Upper lobe of right lung (tissue), 1 donor: ENCODE results near the gene KRT39. TPM values are rescaled to one million over a fixed set of nuclear protein-coding genes. Genes with fewer than 3 reads are reported as not detected.

Source experiments
- ATAC-seq: fragments of 200-7000 bp; cut with Tn5 transposase; one replicate; pipeline ENCODE4 v1.9.1; 2020; ENCODE audit warnings: mild to moderate bottlenecking, moderate library complexity
- DNase-seq: peaks from one replicate; pipeline ENCODE4 v3.0.0-alpha.2; 2020
- H3K27ac ChIP-seq: fragments of 200-600 bp; one replicate; pipeline ENCODE4 v1.8.0; 2022
- H3K27me3 ChIP-seq: fragments of 200-600 bp; one replicate; pipeline ENCODE4 v1.8.0; 2022; ENCODE audit warnings: mild to moderate bottlenecking
- H3K36me3 ChIP-seq: fragments of 200-600 bp; one replicate; pipeline ENCODE4 v1.8.0; 2022
- H3K4me1 ChIP-seq: fragments of 200-600 bp; one replicate; pipeline ENCODE4 v1.8.0; 2022
- H3K4me3 ChIP-seq: fragments of 200-600 bp; one replicate; pipeline ENCODE4 v1.8.0; 2022; ENCODE audit warnings: mild to moderate bottlenecking
- H3K9me3 ChIP-seq: fragments of 200-600 bp; one replicate; pipeline ENCODE4 v1.8.0; 2022
- CTCF ChIP-seq: fragments of 200-600 bp; IDR thresholded peaks from one replicate; pipeline ENCODE4 v1.8.0; 2022; ENCODE audit warnings: antibody characterized with exemption
- intact Hi-C: fragments of 100-400 bp; cut with DNase I; formaldehyde crosslinking; loops from one replicate; pipeline ENCODE4 v1.11.0; 2022
- long read RNA-seq: library from polyadenylated mRNA; unstranded; transcript quantifications from one replicate; pipeline ENCODE4 v2.0.0, GENCODE V29; 2021
- total RNA-seq: library from RNA; stranded (reverse); fragmentation: NEBNext Ultra II Directional; extraction: Animal tissue kit (Norgen Biotek cat#: 25700); gene quantifications from one replicate; pipeline ENCODE4 v1.2.1, GENCODE V29; 2021
- donor health status: DM: no; HTN: yes; CAD: no; lungs with severe emphysema.

Gene KRT39
- 0.35 TPM for total RNA-seq
- long read RNA-seq = 0 reads

- no peak within 1 kb of the TSS for H3K27ac ChIP-seq
- H3K9me3 ChIP-seq = no peaks in the 10 kb centered on the region
- TF ChIP-seq CTCF = no peak
- DNase-seq (no peak), ATAC-seq (no peak)
- intact Hi-C loops = no loop called here
- no peaks in the 10 kb centered on the region for H3K36me3 ChIP-seq
- no peaks in the 10 kb centered on the region for H3K27me3 ChIP-seq
- no peaks in the 10 kb centered on the region for H3K4me1 ChIP-seq
- no peak within 1 kb of the TSS for H3K4me3 ChIP-seq
Measured at GRCh38 chr17:40966848-40967247, at the start of gene KRT39. TSS of gene KRT39 (minus strand) at chr17:40966948. CDS start at chr17:40966856, 92 bp downstream.

GRCh38 chr17:41015454-41015853, 48.7 kb upstream of the KRT39 start:
- intact Hi-C loops = no loop called here
- no peak for DNase-seq
- H3K4me3 ChIP-seq = no peak overlapping the region

GRCh38 chr17:41013606-41014005, 46.9 kb upstream of the KRT39 start:
- no peak for ATAC-seq
- intact Hi-C loops = no loop called here
- TF ChIP-seq CTCF = no peak
- DNase-seq = no peak
- Histone ChIP-seq H3K9me3 (no peaks in the 10 kb centered on the region), H3K27me3 (no peaks in the 10 kb centered on the region), H3K36me3 (no peaks in the 10 kb centered on the region), H3K4me3 (no peak overlapping the region), H3K27ac (no peak overlapping the region), H3K4me1 (no peaks in the 10 kb centered on the region)

More at GRCh38 chr17:41015454-41015853, 48.7 kb upstream of the KRT39 start:
- no peak for ATAC-seq
- Histone ChIP-seq H3K9me3 (no peaks in the 10 kb centered on the region), H3K4me1 (no peaks in the 10 kb centered on the region), H3K27ac (no peak overlapping the region), H3K27me3 (no peaks in the 10 kb centered on the region), H3K36me3 (no peaks in the 10 kb centered on the region)
- TF ChIP-seq CTCF = no peak

- H3K36me3 ChIP-seq = no peaks in the 10 kb centered on the region
- H3K4me1 ChIP-seq = no peaks in the 10 kb centered on the region
- no peak overlapping the region for H3K4me3 ChIP-seq
- no peaks in the 10 kb centered on the region for H3K27me3 ChIP-seq
- ATAC-seq (no peak), DNase-seq (no peak)
- no peak for TF ChIP-seq CTCF
- no peaks in the 10 kb centered on the region for H3K9me3 ChIP-seq
- intact Hi-C loops = no loop called here
- H3K27ac ChIP-seq = no peak overlapping the region
Measured at GRCh38 chr17:41013181-41013580, 46.4 kb upstream of the KRT39 start.

- TF ChIP-seq CTCF = no peak
- Histone ChIP-seq H3K27me3 (no peaks in the 10 kb centered on the region), H3K9me3 (no peaks in the 10 kb centered on the region), H3K27ac (no peak overlapping the region), H3K36me3 (no peaks in the 10 kb centered on the region), H3K4me1 (no peaks in the 10 kb centered on the region), H3K4me3 (no peak overlapping the region)
- intact Hi-C loops = no loop called here
- ATAC-seq = no peak
- no peak for DNase-seq
Measured at GRCh38 chr17:41012326-41013120, 45.8 kb upstream of the KRT39 start.
